ENCODE data around the gene GRIP1. TPM values are rescaled to one million over a fixed set of nuclear protein-coding genes. Genes with fewer than 3 reads are reported as not detected.

The GRIP1 gene
- 20.5 TPM for total RNA-seq (ENCODE audit: insufficient read depth, low replicate concordance)

GRCh38 chr12:66678338-66679275, at the start of gene GRIP1:
Gene GRIP1 (minus strand): TSS chr12:66679076. CDS start chr12:66678904, 172 bp downstream.
- DNase-seq (ENCODE audit: low spot score) = no peak

GRCh38 chr12:66726556-66726955, 47.7 kb upstream of the GRIP1 start:
- no peak for DNase-seq (ENCODE audit: low spot score)

GRCh38 chr12:66725031-66725430, 46.2 kb upstream of the GRIP1 start:
- no peak for DNase-seq (ENCODE audit: low spot score)

- DNase-seq (ENCODE audit: low spot score) = no peak
Measured at GRCh38 chr12:66724616-66725015, 45.7 kb upstream of the GRIP1 start.

GRCh38 chr12:66724026-66724425, 45.1 kb upstream of the GRIP1 start:
- DNase-seq (ENCODE audit: low spot score) = no peak

- no peak for DNase-seq (ENCODE audit: low spot score)
Measured at GRCh38 chr12:66719862-66720261, 41.0 kb upstream of the GRIP1 start.

- DNase-seq (ENCODE audit: low spot score) = no peak
Measured at GRCh38 chr12:66717036-66717673, 38.3 kb upstream of the GRIP1 start.

- no peak for DNase-seq (ENCODE audit: low spot score)
Measured at GRCh38 chr12:66716522-66716921, 37.6 kb upstream of the GRIP1 start.

GRCh38 chr12:66714709-66715108, 35.8 kb upstream of the GRIP1 start:
- no peak for DNase-seq (ENCODE audit: low spot score)

- DNase-seq (ENCODE audit: low spot score) = no peak
Measured at GRCh38 chr12:66713984-66714383, 35.1 kb upstream of the GRIP1 start.

GRCh38 chr12:66709893-66710292, 31.0 kb upstream of the GRIP1 start:
- no peak for DNase-seq (ENCODE audit: low spot score)

- no peak for DNase-seq (ENCODE audit: low spot score)
Measured at GRCh38 chr12:66709457-66709773, 30.5 kb upstream of the GRIP1 start.

GRCh38 chr12:66708704-66709456, 30.0 kb upstream of the GRIP1 start:
- peak; percentile 40 for DNase-seq (ENCODE audit: low spot score)

- DNase-seq (ENCODE audit: low spot score) = no peak
Measured at GRCh38 chr12:66707002-66707697, 28.3 kb upstream of the GRIP1 start.

GRCh38 chr12:66699738-66700482, 21.0 kb upstream of the GRIP1 start:
- no peak for DNase-seq (ENCODE audit: low spot score)

GRCh38 chr12:66698558-66698957, 19.7 kb upstream of the GRIP1 start:
- DNase-seq (ENCODE audit: low spot score) = no peak

GRCh38 chr12:66697404-66697803, 18.5 kb upstream of the GRIP1 start:
- DNase-seq (ENCODE audit: low spot score) = no peak

GRCh38 chr12:66694666-66695613, 16.1 kb upstream of the GRIP1 start:
- DNase-seq (ENCODE audit: low spot score) = no peak

- DNase-seq (ENCODE audit: low spot score) = peak; percentile 79
Measured at GRCh38 chr12:66693901-66694513, 15.1 kb upstream of the GRIP1 start.

All from umbilical cord (tissue), 2 donors.